ENCODE measurements around the gene KCNG2. TPM values are rescaled to one million over a fixed set of nuclear protein-coding genes. Genes with fewer than 3 reads are reported as not detected.

The KCNG2 gene
- total and polyA plus RNA-seq, 2 of the 8 experiments (the other 6 are each of a cell fraction or from before 2014, with no cell fraction given), result 0.19 to 0.74 TPM

DNA sequence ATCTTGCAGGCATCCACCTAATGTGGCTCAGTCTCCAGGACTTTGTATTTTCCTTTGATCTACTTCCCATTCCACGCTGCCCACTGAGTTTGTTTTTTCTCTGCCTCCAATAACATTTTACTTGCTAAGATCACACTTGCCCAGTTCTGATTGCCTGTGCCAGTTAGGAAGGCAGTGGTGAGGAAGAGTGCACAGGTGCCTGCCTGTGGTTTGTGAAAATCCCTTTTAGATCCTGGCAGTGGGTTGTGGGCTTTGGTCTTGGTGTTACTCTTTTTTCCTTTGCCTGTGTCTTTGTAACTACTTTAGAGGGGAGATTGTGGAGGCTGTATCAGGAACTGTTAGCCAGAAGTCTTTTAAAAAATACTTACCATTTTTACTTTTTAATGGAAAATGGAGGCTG lies 36.9 kb upstream of the KCNG2 start:
- FAIRE-seq (no peak), DNase-seq (ENCODE audit: low read depth in 1 of 2, low spot score in 2 of 2) (no peak)
- Histone ChIP-seq H3K4ac (replicated peaks; ENCODE audit: insufficient read length, low read depth, low read length) (no peak overlapping the region), H3K9ac (replicated peaks in 1 of 4; ENCODE audit: extremely low read depth in 1 of 4, low read depth in 3 of 4, low read length in 3 of 4) (no peak overlapping the region), H3K27me3 (replicated peaks in 1 of 4; ENCODE audit: control insufficient read depth in 3 of 4, extremely low read depth in 1 of 4, insufficient read depth in 3 of 4, low read length in 3 of 4) (no peaks in the 10 kb centered on the region), H3K79me1 (ENCODE audit: low read depth, low read length) (no peaks in the 10 kb centered on the region), H2BK5ac (ENCODE audit: low read depth, low read length) (no peak overlapping the region), H3K79me2 (ENCODE audit: control insufficient read depth in 1 of 2, insufficient read depth in 2 of 2, low read length in 2 of 2) (no peaks in the 10 kb centered on the region), H3K56ac (replicated peaks; ENCODE audit: insufficient read length, low read depth, low read length) (no peak overlapping the region), H3K4me1 (replicated peaks in 1 of 4; ENCODE audit: control insufficient read depth in 3 of 4, insufficient read depth in 4 of 4, low read length in 3 of 4) (no peaks in the 10 kb centered on the region), H2BK120ac (replicated peaks; ENCODE audit: low read depth, low read length) (no peak overlapping the region), H4K8ac (ENCODE audit: extremely low read depth, insufficient read depth, low read length) (no peak overlapping the region), H3K18ac (ENCODE audit: extremely low read depth, low read length) (no peak overlapping the region), H3K27ac (ENCODE audit: low read depth, low read length) (no peak overlapping the region), H2BK12ac (ENCODE audit: low read depth, low read length) (no peak overlapping the region), H3K4me3 (ENCODE audit: extremely low read depth in 1 of 4, insufficient read depth in 2 of 4, low read depth in 3 of 4, low read length in 4 of 4) (no peak overlapping the region), H2AFZ (ENCODE audit: low read length) (no peak overlapping the region), H3K14ac (ENCODE audit: insufficient read length) (no peak overlapping the region), H3K23ac (ENCODE audit: insufficient read length) (no peak overlapping the region), H3K23me2 (ENCODE audit: low read depth, low read length) (peaks cover 2% of the 10 kb centered on the region; the same call in 1 of the 2 replicates), H4K91ac (replicated peaks; ENCODE audit: insufficient read length, low read length) (no peak overlapping the region), H3K36me3 (ENCODE audit: control insufficient read depth in 2 of 4, insufficient read depth in 4 of 4, low read length in 3 of 4) (no peaks in the 10 kb centered on the region; a peak in 1 of 8 replicates), H2BK20ac (ENCODE audit: low read length) (no peak overlapping the region), H2AK5ac (ENCODE audit: low read depth, low read length) (no peak overlapping the region), H3K9me3 (ENCODE audit: insufficient read depth in 2 of 2, low read depth in 1 of 2, low read length in 1 of 2) (peaks cover 0 to 4% of the 10 kb centered on the region in 2 experiments; a peak in 1 of 4 replicates), H3K4me2 (ENCODE audit: insufficient read depth in 1 of 2, low read depth in 2 of 2, low read length in 2 of 2) (no peak overlapping the region), H4K20me1 (replicated peaks in 1 of 2; ENCODE audit: control insufficient read depth in 1 of 2, insufficient read depth in 2 of 2, low read length in 2 of 2) (peaks cover 0 to 2% of the 10 kb centered on the region in 2 experiments), H2BK15ac (ENCODE audit: low read length) (no peak overlapping the region), H4K5ac (ENCODE audit: insufficient read length, low read depth, low read length) (no peak overlapping the region)
- POLR2A ChIA-PET (ENCODE audit: partially characterized antibody), result no interaction called here
- no peak for TF ChIP-seq KDM5A (IDR thresholded peaks at IDR 0.05; ENCODE audit: low read length)
- no peak for TF ChIP-seq SUZ12 (IDR thresholded peaks at IDR 0.05; ENCODE audit: low read length)
- TF ChIP-seq, protein P1, sequence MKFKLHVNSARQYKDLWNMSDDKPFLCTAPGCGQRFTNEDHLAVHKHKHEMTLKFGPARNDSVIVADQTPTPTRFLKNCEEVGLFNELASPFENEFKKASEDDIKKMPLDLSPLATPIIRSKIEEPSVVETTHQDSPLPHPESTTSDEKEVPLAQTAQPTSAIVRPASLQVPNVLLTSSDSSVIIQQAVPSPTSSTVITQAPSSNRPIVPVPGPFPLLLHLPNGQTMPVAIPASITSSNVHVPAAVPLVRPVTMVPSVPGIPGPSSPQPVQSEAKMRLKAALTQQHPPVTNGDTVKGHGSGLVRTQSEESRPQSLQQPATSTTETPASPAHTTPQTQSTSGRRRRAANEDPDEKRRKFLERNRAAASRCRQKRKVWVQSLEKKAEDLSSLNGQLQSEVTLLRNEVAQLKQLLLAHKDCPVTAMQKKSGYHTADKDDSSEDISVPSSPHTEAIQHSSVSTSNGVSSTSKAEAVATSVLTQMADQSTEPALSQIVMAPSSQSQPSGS (IDR thresholded peaks at IDR 0.05; ENCODE audit: low read length), result no peak
- TF ChIP-seq RXRA (IDR thresholded peaks at IDR 0.05; ENCODE audit: insufficient read depth, low read depth, low read length), result no peak
- TF ChIP-seq EZH2 (IDR thresholded peaks at IDR 0.05; ENCODE audit: low read depth, low read length, severe bottlenecking), result no peak
- CTCF ChIA-PET (ENCODE audit: partially characterized antibody), result no interaction called here
- WGBS, 2 experiments (ENCODE audit: extremely low coverage in 1 of 2, insufficient coverage in 1 of 2, insufficient read length in 1 of 2, insufficient replicate concordance in 2 of 2, low coverage in 1 of 2, low lambda C conversion rate in 2 of 2, missing lambda C conversion rate in 1 of 2), result 100% methylated on average over 1 of the region's 1 CpG; no CpG with 5 or more reads in 1 of the 2 experiments

Measured in H1 (cell line).